ENCODE data around the gene TBC1D8.

Gene TBC1D8

DNA sequence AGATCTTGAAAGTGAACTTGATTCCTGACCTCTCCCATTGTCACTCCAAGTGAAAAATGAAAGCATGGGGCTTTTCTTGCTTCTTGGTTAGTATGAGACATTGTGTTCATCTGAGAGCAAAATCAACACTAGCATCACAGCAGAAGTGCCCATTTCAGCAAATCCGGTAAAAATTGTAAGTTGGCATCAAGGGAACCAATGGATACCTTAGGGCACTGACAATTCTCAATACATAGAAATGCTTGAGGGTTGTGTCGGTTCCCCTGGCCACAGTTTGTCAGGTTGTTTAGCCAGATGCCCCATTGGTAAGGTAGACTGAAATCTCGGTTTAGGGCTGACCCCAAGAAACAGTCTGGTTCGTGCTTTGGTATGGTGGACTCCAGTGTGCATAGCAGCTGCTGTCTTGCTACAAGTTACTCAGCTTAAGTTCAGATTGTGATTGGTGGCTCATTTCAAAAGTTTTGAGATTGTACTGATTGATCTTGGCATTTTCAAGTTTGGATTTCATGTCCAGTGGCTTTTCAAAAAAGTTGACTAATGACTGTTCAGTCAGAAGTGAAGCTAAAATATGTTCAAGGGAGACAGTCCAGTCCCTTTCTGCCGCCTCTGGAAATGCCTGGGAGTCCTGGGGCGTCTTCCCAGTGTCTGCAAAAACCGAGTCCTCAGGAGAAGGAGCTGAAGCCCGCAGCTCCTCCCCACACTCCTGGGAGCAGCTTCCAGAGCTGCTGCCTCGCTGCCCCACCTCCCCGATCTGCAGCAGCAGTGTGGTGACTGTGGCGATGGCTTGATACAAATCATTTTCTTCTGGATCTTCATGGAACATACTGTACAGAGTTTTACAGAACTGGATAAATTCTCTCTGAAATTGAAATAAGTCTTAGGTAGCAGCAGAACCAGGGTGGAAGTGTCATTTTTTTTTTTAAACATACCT lies 143.5 kb downstream of the TBC1D8 start:
- intact Hi-C loops (cut with DNase I): no loop called here
- no peak for DNase-seq

GRCh38 chr2:101006065-101006715 lies 145.0 kb downstream of the TBC1D8 start:
- intact Hi-C loops (cut with DNase I): no loop called here
- no peak for DNase-seq

- intact Hi-C loops (cut with DNase I): no loop called here
- no peak for DNase-seq
Measured at GRCh38 chr2:101004620-101005325, 146.4 kb downstream of the TBC1D8 start.

DNA sequence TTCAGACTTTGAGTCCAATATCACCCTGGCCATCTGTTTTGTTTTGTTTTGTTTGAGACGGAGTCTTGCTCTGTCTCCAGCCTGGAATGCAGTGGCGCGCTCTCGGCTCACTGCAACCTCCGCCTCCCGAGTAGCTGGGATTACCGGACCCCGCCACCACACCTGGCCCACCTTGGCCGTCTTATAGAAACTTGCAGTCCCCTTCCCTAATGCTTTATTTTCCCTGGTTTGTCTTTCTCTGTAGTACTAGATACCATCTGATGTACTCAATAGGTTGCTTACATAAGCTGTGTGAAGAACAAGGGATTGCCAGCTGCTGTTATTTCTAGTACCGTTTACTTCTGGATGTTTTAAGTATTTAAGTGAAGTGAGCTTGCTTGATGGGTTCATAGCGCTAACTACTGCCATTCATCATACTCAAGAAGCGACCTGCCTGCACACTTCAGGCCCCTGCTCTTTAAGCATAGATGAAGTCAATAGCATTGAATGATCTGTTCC lies 147.9 kb downstream of the TBC1D8 start:
- no peak for DNase-seq
- intact Hi-C loops (cut with DNase I): no loop called here

GRCh38 chr2:101002562-101003277 lies 148.5 kb downstream of the TBC1D8 start:
- no peak for DNase-seq
- intact Hi-C loops (cut with DNase I): no loop called here

DNA sequence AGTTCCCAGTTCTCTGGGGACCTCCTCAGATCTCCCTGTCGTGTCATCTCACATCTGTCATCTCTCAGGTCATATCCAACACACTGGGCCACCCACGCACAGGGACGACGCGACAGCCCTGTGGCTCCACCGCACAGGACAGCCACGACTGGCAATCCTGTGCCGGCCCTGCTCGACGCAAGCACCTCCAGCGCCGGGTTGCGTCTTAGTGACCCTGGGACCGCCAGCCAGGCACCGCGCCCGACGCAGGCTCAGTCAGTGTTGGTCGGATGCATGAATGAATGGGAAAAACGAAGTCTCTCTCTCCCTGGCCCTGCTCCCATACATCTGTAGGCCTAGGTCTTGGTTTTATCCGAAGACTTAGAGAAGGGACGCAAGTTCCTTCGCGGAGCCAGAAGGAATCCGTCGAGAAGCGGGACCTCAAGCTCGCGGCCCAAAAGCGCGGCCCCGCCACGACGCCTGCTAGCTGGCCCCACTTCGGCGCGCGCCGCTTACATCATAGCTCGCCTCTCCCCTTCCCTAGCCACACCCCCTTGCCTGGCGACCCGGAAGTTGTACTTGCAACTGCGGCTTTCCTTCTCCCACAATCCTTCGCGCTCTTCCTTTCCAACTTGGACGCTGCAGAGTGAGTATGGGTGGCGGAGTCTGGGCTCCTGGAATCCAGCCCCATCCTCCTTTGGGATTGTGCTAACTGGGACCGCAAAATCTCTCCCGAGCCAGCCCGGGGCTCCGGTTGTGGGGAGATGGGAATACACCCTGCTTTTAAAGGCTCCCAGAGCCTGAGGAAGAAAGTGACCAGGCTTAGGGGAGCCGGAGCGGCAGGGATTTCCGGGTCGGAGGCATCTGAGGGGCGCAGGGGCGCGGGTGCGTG lies 149.3 kb downstream of the TBC1D8 start, which contains the start of gene RPL31:
Gene RPL31, plus strand, starts transcription at position 599 of the 871 bp plus-strand sequence. CDS start 413 bp downstream, outside the sequence.
- DNase-seq: peak; percentile 91 to 99 (median 96)
- intact Hi-C loops (cut with DNase I): no loop called here

GRCh38 chr2:100999995-101000394 lies 151.2 kb downstream of the TBC1D8 start:
- intact Hi-C loops (cut with DNase I): no loop called here

DNA sequence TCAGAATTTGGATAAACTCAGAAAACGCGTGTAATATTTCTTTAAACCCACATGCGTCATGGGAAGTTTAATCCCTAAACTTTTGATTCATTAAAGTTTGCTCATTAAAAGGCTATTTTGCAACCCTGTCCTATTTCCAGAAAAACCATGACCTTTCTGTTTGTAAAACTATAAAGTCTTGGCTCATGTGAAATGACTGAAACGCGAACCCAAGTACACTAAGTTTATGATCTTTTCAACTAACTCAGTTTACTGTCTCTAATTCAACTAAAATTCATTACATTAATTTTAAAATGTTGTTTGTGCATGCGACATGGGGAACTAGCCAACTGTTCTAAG lies 153.0 kb downstream of the TBC1D8 start:
- DNase-seq: no peak
- intact Hi-C loops (cut with DNase I): no loop called here

More at GRCh38 chr2:100999995-101000394, 151.2 kb downstream of the TBC1D8 start:
- no peak for DNase-seq

- no peak for DNase-seq
- intact Hi-C loops (cut with DNase I): no loop called here
Measured at GRCh38 chr2:100997509-100998234, 153.5 kb downstream of the TBC1D8 start.

GRCh38 chr2:100995309-100996075 lies 155.7 kb downstream of the TBC1D8 start:
- peak in 1 of 10 donors; percentile 60 for DNase-seq
- intact Hi-C loops (cut with DNase I): no loop called here

DNA sequence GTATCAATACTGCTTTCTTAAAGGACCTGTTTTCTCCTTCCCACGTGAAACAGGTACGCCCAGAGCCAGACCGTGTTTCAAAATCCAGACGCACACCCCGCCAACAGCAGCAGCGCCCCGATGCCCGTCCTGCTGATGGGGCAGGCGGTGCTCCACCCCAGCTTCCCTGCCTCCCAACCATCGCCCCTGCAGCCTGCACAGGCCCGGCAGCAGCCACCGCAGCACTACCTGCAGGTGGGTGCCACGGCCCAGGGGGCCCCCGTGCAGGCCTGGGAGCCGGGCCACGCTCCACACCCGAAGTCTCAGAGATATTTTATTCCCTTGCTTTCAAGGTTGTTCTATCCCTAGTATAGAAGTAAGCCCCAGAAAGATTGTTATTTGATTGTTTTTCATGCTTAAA lies 157.9 kb downstream of the TBC1D8 start:
- peak in 1 of 10 donors; percentile 55 for DNase-seq
- intact Hi-C loops (cut with DNase I): no loop called here

GRCh38 chr2:100992262-100992661 lies 158.9 kb downstream of the TBC1D8 start:
- intact Hi-C loops (cut with DNase I): no loop called here
- no peak for DNase-seq

DNA sequence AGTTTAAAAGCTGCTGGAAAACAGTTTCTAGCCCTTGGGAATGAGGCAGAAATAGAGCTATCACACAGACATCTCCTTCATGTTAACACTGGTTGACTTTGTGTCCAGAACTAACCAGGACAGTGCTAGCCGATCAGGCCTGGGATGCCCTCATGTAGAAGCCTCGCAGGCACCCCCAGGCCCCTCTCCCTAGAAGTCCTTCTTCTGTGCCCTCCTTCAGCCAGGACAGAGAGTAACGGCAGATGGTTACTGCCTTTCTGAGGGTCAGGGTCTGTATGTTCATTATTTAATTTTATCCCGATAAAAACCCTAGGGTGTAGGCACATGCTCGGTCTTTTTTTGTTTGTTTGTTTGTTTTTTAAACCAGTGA lies 159.8 kb downstream of the TBC1D8 start:
- intact Hi-C loops (cut with DNase I): no loop called here
- DNase-seq: no peak

DNA sequence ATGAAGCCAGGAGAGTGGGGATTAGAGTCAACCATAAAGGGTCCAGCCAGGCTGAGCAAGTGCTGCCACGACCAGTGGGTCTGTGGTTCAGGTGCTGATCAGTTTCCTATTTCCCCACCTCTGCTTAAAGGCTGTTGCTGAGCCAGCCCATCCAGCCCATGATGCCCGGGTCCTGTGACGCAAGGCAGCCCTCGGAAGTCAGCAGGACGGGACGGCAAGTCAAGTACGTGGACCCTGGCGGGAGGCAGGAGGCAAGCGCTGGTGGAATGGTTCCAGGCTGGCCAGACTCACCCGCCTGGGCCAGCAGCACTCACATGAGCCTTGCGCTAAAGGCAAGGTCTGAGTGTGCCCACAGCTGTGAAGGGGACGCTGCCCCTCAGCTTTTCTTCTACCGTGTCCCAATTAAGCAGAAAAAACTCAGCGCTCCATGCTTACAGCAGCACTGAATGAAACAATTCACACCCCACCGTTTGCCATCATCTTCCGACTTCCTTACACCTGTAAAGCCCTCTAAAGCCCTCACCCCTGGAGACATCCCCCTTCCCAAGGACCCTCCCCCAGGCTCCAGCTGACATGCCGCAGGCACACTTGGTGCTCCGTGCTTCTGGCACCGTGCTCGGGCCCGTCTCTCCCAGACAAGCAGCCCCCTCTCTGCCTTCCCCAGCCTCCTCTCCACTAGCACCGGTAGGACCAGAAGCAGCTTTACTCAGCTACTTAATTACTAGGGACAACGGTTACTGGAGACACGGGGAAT lies 160.4 kb downstream of the TBC1D8 start:
- intact Hi-C loops (cut with DNase I): no loop called here
- peak in 1 of 10 donors; percentile 74 for DNase-seq

- intact Hi-C loops (cut with DNase I): no loop called here
- peak in 1 of 10 donors; percentile 58 for DNase-seq
Measured at GRCh38 chr2:100990166-100990565, 161.0 kb downstream of the TBC1D8 start.

DNA sequence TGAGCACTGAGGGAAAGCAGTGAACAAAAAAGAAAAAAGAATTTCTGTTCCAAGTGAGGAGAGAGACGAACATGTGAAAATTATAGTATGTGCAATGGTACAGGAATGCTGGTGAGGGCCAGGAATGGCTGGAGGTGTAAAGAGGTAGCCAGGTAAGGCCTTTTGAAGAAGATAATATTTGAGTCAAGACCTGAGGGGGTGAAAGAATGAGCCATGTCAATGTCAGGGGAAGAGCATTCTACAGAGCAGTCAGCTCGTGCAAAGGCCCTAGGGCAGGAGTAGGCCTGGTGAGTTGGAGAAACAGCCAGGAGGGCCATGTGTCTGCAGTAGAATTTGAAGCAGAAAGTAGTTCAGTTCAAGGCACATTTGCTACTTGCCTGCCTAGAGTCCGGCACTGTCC lies 161.5 kb downstream of the TBC1D8 start:
- no peak for DNase-seq

More for the DNA sequence above, 161.5 kb downstream of the TBC1D8 start:
- intact Hi-C loops (cut with DNase I): no loop called here

Measured in posterior cingulate gyrus (tissue), 11 donors.